Common myeloid progenitor, CD34-positive (primary cell): ENCODE measurements around the gene PEX12.
"Not testable (repeated sequence)": the region's sequence is repeated elsewhere in the genome, so short reads cannot be mapped to it uniquely, and the experiment has no call there.

Source experiments
- CTCF ChIA-PET: fragments of 350-600 bp; sonication (Branson Sonifier 250); formaldehyde crosslinking; loops from one replicate; lab custom pipeline; 2021; ENCODE audit warnings: antibody characterized with exemption; lab: Charles Lee
- POLR2A ChIA-PET: fragments of 350-600 bp; sonication (Branson Sonifier 250); formaldehyde crosslinking; loops from one replicate; lab custom pipeline; 2021; ENCODE audit warnings: antibody characterized with exemption; lab: Charles Lee
- DNase-seq, 3 donors: peaks; one replicate each; pipeline versions ENCODE4 v3.0.0 to v3.0.0-alpha.2; 2013
- H3K27ac ChIP-seq, 2 experiments: 1 replicate in 1 of 2; 2 replicates in 1 of 2; pipeline ENCODE4 v1.7.0; 2013; ENCODE audit warnings: inconsistent platforms in 2 of 2, low read length in 2 of 2, mild to moderate bottlenecking in 2 of 2, low read depth in 1 of 2, moderate library complexity in 1 of 2; ENCODE audit not compliant: severe bottlenecking in 2 of 2, insufficient read depth in 1 of 2, poor library complexity in 1 of 2
- H3K27me3 ChIP-seq, 5 experiments: replicated peaks in 2 of 5; 1 replicate in 3 of 5; 2 replicates in 2 of 5; pipeline versions ENCODE4 v1.6.1 to v1.7.0; 2013; ENCODE audit warnings: low read length in 4 of 5, mild to moderate bottlenecking in 2 of 5, moderate library complexity in 2 of 5, inconsistent platforms in 1 of 5; ENCODE audit not compliant: insufficient read depth in 5 of 5, control insufficient read depth in 4 of 5
- H3K36me3 ChIP-seq, 4 experiments: 1 replicate in 2 of 4; 2 replicates in 2 of 4; pipeline versions ENCODE4 v1.6.1 to v1.7.0; 2013; ENCODE audit warnings: low read length in 3 of 4, control low read depth in 1 of 4, mild to moderate bottlenecking in 1 of 4; ENCODE audit not compliant: control insufficient read depth in 4 of 4, insufficient read depth in 4 of 4
- H3K4me1 ChIP-seq, 4 experiments: 1 replicate in 3 of 4; 2 replicates in 1 of 4; pipeline versions ENCODE4 v1.6.1 to v1.7.1; 2013; ENCODE audit warnings: low read length in 3 of 4, mild to moderate bottlenecking in 3 of 4, control low read depth in 1 of 4, inconsistent platforms in 1 of 4, moderate library complexity in 1 of 4; ENCODE audit not compliant: control insufficient read depth in 4 of 4, insufficient read depth in 4 of 4; ENCODE audit errors: control extremely low read depth in 1 of 4
- H3K4me3 ChIP-seq, 7 experiments: 1 replicate in 4 of 7; 2 replicates in 3 of 7; pipeline versions ENCODE4 v1.5.1 to v1.7.0; 2013; ENCODE audit warnings: mild to moderate bottlenecking in 7 of 7, low read length in 6 of 7, moderate library complexity in 6 of 7, inconsistent platforms in 2 of 7, low read depth in 2 of 7, control low read depth in 1 of 7; ENCODE audit not compliant: insufficient read depth in 4 of 7, control insufficient read depth in 1 of 7; ENCODE audit errors: extremely low read depth in 1 of 7
- H3K9me3 ChIP-seq, 5 experiments: 1 replicate in 4 of 5; 2 replicates in 1 of 5; pipeline versions ENCODE4 v1.6.1 to v1.7.1; 2013; ENCODE audit warnings: low read length in 4 of 5, mild to moderate bottlenecking in 2 of 5, inconsistent platforms in 1 of 5, low read depth in 1 of 5, moderate library complexity in 1 of 5; ENCODE audit not compliant: control insufficient read depth in 4 of 5, insufficient read depth in 2 of 5; ENCODE audit errors: control extremely low read depth in 1 of 5
- WGBS: methylation state at CpG from one replicate; pipeline ENCODE4 v1.1.5; 2013; ENCODE audit not compliant: insufficient coverage; 5-methylcytosine and 5-hydroxymethylcytosine counted together

Gene PEX12

DNA sequence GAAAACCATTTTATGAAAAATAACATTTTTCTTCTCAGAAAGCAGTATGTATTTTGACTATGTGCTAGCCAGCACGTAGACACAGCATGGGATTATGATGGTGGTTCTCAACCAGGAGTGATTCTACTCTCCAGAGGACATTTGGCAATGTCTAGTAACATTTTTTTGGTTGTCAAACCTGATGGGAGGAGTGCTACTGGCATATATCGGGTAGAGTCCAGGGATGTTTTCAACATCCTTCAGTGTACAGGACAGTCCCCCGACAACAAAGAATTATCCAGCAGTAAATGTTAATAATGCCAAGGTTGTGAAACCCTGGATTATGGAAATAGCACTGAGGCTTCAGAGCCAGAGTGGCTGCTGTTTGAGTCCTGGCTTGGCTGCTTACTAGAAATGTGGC is 36.4 kb upstream of the PEX12 start:
- POLR2A ChIA-PET = no interaction called here
- peaks cover 0 to 35% (median 7%) of the 10 kb centered on the region in 4 experiments for H3K4me1 ChIP-seq

GRCh38 chr17:35612924-35613521 is 34.7 kb upstream of the PEX12 start:
- POLR2A ChIA-PET = interaction anchor here (1.0 kb wide), 1 partner anchor 196 kb away, joined by 3 read pairs; the partner anchor contains the start of gene TAF15
- Histone ChIP-seq H3K4me1 (peaks cover 0 to 31% (median 7%) of the 10 kb centered on the region in 4 experiments), H3K36me3 (peaks cover 5 to 33% (median 17%) of the 10 kb centered on the region in 4 experiments), H3K9me3 (no peaks in the 10 kb centered on the region), H3K27ac (no peak overlapping the region), H3K27me3 (no peaks in the 10 kb centered on the region), H3K4me3 (no peak overlapping the region)
- peak; percentile 67 to 82 (median 74) for DNase-seq
- 100% methylated on average over 1 of the region's 2 CpGs for WGBS
- CTCF ChIA-PET = interaction anchor here (0.6 to 7.6 kb wide), 42 partner anchors 8 to 300 kb away, joined by 3 to 131 read pairs (median 4); partner anchors contain the start of genes GAS2L2, MMP28, PEX12 and RASL10B

More for the DNA sequence above, 36.4 kb upstream of the PEX12 start:
- Histone ChIP-seq H3K27ac (no peak overlapping the region), H3K27me3 (no peaks in the 10 kb centered on the region), H3K9me3 (no peaks in the 10 kb centered on the region), H3K36me3 (peaks cover 4 to 18% (median 9%) of the 10 kb centered on the region in 4 experiments), H3K4me3 (no peak overlapping the region)
- no peak for DNase-seq
- 80% methylated on average over 1 of the region's 3 CpGs for WGBS
- CTCF ChIA-PET = interaction anchor here (0.6 to 7.6 kb wide), 11 partner anchors 8 to 432 kb away, joined by 3 to 131 read pairs (median 7); partner anchors contain the start of genes SLFN14 and TAF15

GRCh38 chr17:35610746-35611145 is 32.4 kb upstream of the PEX12 start:
- H3K27ac ChIP-seq, H3K27me3 ChIP-seq, H3K9me3 ChIP-seq, POLR2A ChIA-PET, DNase-seq, H3K4me3 ChIP-seq, H3K4me1 ChIP-seq: not testable (repeated sequence)
- H3K36me3 ChIP-seq = peaks cover 12 to 51% (median 25%) of the 10 kb centered on the region in 4 experiments
- 98% methylated on average over 6 of the region's 12 CpGs for WGBS
- CTCF ChIA-PET = interaction anchor here (1.7 to 7.6 kb wide), 5 partner anchors 8 to 206 kb away, joined by 4 to 131 read pairs (median 12); no protein-coding TSS in a partner anchor

- Histone ChIP-seq H3K27me3 (no peaks in the 10 kb centered on the region), H3K4me1 (peaks cover 0 to 2% (median under 1%) of the 10 kb centered on the region in 4 experiments), H3K4me3 (no peak overlapping the region), H3K27ac (no peak overlapping the region), H3K9me3 (no peaks in the 10 kb centered on the region), H3K36me3 (peaks cover 14 to 57% (median 29%) of the 10 kb centered on the region in 4 experiments)
- DNase-seq = no peak
- ChIA-PET POLR2A (interaction anchor here (0.6 kb wide), 1 partner anchor 50 kb away, joined by 5 read pairs; no protein-coding TSS in a partner anchor), CTCF (interaction anchor here (3.1 kb wide), 1 partner anchor 139 kb away, joined by 21 read pairs; no protein-coding TSS in a partner anchor)
- WGBS = 100% methylated on average over 2 of the region's 4 CpGs
These were observed 31.5 kb upstream of the PEX12 start for GRCh38 chr17:35609831-35610230.

DNA sequence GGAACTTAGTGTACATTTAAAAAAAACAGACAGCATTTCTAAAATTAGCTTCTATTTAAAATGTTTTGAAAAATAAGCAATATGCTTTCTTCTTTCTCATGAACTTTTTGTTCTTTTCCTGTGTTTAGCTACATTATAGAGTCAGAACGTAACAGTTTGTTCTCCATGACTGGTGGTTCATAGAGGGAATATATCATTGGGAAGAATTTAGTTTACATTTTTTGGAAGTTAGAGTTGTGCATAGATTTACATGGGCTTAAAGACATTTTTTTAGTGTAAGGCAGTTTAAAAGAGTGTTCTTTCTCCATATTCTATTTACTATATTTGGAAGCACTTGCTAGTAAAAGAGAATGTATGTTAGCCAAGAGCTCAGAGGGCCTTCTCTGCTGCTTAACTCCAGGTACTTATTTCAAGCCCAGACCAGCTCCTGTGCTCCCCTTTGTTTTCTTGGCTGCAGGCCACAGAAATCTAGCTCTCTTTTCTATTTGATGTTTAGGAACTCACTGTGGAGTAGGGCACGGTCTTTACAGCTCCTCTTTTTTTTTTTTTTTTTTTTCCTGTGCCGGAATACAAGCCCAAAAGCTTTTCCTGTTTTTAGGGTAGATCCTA is 29.0 kb upstream of the PEX12 start:
- Histone ChIP-seq H3K4me3 (no peak overlapping the region), H3K27me3 (no peaks in the 10 kb centered on the region), H3K27ac (no peak overlapping the region), H3K9me3 (no peaks in the 10 kb centered on the region), H3K36me3 (peaks cover 21 to 71% (median 34%) of the 10 kb centered on the region in 4 experiments), H3K4me1 (no peaks in the 10 kb centered on the region)
- WGBS = 100% methylated on average over 1 of the region's 3 CpGs
- POLR2A ChIA-PET = interaction anchor here (1.8 kb wide), 1 partner anchor 10 kb away, joined by 6 read pairs; no protein-coding TSS in a partner anchor
- CTCF ChIA-PET = interaction anchor here (1.3 to 3.1 kb wide), 4 partner anchors 12 to 141 kb away, joined by 4 to 21 read pairs (median 10); no protein-coding TSS in a partner anchor
- DNase-seq = no peak

- 100% methylated on average over 2 of the region's 2 CpGs for WGBS
- no peak overlapping the region for H3K27ac ChIP-seq
- no peak for DNase-seq
- no peaks in the 10 kb centered on the region for H3K9me3 ChIP-seq
- ChIA-PET POLR2A (no interaction called here), CTCF (interaction anchor here (0.7 to 1.8 kb wide), 4 partner anchors 11 to 142 kb away, joined by 3 to 7 read pairs (median 4); no protein-coding TSS in a partner anchor)
- no peaks in the 10 kb centered on the region for H3K4me1 ChIP-seq
- H3K4me3 ChIP-seq = no peak overlapping the region
- H3K36me3 ChIP-seq = peaks cover 21 to 77% (median 40%) of the 10 kb centered on the region in 4 experiments
- no peaks in the 10 kb centered on the region for H3K27me3 ChIP-seq
These were observed 27.3 kb upstream of the PEX12 start for GRCh38 chr17:35605678-35606077.
